ENCODE measurements around the gene GMPPA. TPM values are rescaled to one million over a fixed set of nuclear protein-coding genes. Genes with fewer than 3 reads are reported as not detected.

The GMPPA gene
- total RNA-seq, 1 experiment from 2014 or later, result 51.9 TPM

- TF ChIP-seq, protein P1, sequence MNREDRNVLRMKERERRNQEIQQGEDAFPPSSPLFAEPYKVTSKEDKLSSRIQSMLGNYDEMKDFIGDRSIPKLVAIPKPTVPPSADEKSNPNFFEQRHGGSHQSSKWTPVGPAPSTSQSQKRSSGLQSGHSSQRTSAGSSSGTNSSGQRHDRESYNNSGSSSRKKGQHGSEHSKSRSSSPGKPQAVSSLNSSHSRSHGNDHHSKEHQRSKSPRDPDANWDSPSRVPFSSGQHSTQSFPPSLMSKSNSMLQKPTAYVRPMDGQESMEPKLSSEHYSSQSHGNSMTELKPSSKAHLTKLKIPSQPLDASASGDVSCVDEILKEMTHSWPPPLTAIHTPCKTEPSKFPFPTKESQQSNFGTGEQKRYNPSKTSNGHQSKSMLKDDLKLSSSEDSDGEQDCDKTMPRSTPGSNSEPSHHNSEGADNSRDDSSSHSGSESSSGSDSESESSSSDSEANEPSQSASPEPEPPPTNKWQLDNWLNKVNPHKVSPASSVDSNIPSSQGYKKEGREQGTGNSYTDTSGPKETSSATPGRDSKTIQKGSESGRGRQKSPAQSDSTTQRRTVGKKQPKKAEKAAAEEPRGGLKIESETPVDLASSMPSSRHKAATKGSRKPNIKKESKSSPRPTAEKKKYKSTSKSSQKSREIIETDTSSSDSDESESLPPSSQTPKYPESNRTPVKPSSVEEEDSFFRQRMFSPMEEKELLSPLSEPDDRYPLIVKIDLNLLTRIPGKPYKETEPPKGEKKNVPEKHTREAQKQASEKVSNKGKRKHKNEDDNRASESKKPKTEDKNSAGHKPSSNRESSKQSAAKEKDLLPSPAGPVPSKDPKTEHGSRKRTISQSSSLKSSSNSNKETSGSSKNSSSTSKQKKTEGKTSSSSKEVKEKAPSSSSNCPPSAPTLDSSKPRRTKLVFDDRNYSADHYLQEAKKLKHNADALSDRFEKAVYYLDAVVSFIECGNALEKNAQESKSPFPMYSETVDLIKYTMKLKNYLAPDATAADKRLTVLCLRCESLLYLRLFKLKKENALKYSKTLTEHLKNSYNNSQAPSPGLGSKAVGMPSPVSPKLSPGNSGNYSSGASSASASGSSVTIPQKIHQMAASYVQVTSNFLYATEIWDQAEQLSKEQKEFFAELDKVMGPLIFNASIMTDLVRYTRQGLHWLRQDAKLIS (CRISPR knock-in tag; IDR thresholded peaks at IDR 0.05; ENCODE audit: borderline replicate concordance), result no peak
- TF ChIP-seq, protein P2, sequence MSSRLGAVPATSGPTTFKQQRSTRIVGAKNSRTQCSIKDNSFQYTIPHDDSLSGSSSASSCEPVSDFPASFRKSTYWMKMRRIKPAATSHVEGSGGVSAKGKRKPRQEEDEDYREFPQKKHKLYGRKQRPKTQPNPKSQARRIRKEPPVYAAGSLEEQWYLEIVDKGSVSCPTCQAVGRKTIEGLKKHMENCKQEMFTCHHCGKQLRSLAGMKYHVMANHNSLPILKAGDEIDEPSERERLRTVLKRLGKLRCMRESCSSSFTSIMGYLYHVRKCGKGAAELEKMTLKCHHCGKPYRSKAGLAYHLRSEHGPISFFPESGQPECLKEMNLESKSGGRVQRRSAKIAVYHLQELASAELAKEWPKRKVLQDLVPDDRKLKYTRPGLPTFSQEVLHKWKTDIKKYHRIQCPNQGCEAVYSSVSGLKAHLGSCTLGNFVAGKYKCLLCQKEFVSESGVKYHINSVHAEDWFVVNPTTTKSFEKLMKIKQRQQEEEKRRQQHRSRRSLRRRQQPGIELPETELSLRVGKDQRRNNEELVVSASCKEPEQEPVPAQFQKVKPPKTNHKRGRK (CRISPR knock-in tag; IDR thresholded peaks at IDR 0.05; ENCODE audit: borderline replicate concordance), result no peak
- no peak for TF ChIP-seq ATF3 (CRISPR knock-in tag; conservative IDR thresholded peaks at IDR 0.05)
- TF ChIP-seq NR3C1 (CRISPR knock-in tag; conservative IDR thresholded peaks at IDR 0.05; ENCODE audit: low read depth), result no peak
- no peak for TF ChIP-seq SMAD4 (CRISPR knock-in tag; IDR thresholded peaks at IDR 0.05)
- no peak for TF ChIP-seq SP1 (CRISPR knock-in tag; conservative IDR thresholded peaks at IDR 0.05)
- no peak for TF ChIP-seq ZNF423 (CRISPR knock-in tag; IDR thresholded peaks at IDR 0.05)
- TF ChIP-seq ZNF219 (CRISPR knock-in tag; IDR thresholded peaks at IDR 0.05; ENCODE audit: borderline replicate concordance), result no peak
- no peak for TF ChIP-seq ZNF396 (CRISPR knock-in tag; IDR thresholded peaks at IDR 0.05; ENCODE audit: borderline replicate concordance)
- TF ChIP-seq, protein P3, sequence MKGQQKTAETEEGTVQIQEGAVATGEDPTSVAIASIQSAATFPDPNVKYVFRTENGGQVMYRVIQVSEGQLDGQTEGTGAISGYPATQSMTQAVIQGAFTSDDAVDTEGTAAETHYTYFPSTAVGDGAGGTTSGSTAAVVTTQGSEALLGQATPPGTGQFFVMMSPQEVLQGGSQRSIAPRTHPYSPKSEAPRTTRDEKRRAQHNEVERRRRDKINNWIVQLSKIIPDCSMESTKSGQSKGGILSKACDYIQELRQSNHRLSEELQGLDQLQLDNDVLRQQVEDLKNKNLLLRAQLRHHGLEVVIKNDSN (CRISPR knock-in tag; IDR thresholded peaks at IDR 0.05), result no peak
- TF ChIP-seq, protein P4, sequence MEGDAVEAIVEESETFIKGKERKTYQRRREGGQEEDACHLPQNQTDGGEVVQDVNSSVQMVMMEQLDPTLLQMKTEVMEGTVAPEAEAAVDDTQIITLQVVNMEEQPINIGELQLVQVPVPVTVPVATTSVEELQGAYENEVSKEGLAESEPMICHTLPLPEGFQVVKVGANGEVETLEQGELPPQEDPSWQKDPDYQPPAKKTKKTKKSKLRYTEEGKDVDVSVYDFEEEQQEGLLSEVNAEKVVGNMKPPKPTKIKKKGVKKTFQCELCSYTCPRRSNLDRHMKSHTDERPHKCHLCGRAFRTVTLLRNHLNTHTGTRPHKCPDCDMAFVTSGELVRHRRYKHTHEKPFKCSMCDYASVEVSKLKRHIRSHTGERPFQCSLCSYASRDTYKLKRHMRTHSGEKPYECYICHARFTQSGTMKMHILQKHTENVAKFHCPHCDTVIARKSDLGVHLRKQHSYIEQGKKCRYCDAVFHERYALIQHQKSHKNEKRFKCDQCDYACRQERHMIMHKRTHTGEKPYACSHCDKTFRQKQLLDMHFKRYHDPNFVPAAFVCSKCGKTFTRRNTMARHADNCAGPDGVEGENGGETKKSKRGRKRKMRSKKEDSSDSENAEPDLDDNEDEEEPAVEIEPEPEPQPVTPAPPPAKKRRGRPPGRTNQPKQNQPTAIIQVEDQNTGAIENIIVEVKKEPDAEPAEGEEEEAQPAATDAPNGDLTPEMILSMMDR (IDR thresholded peaks at IDR 0.05), result no peak
Observed at GRCh38 chr2:219501849-219502248, 3.2 kb downstream of the GMPPA start (continued).

- H3K4me3 Mint-ChIP-seq, result no peak overlapping the region
- peaks cover 14% of the 10 kb centered on the region for H3K36me3 Mint-ChIP-seq
- no peak for DNase-seq (ENCODE audit: low spot score)
- peaks cover 60% of the 10 kb centered on the region for H3K4me1 Mint-ChIP-seq
- no peak overlapping the region for H3K27ac Mint-ChIP-seq
- TF ChIP-seq TCF7 (CRISPR knock-in tag; IDR thresholded peaks at IDR 0.05; ENCODE audit: low read depth) (no peak), SP1 (CRISPR knock-in tag; conservative IDR thresholded peaks at IDR 0.05) (no peak), CREB1 (CRISPR knock-in tag; IDR thresholded peaks at IDR 0.05) (no peak), ZNF281 (CRISPR knock-in tag; IDR thresholded peaks at IDR 0.05) (no peak)
- POLR2A ChIA-PET, result no interaction called here
- CTCF ChIA-PET, result interaction anchor here (1.4 to 35.9 kb wide), 2 partner anchors 23 to 27 kb away, joined by 4 to 2316 read pairs; partner anchors contain the start of genes ASIC4, CHPF and TMEM198
- peaks cover 9% of the 10 kb centered on the region for H3K27me3 Mint-ChIP-seq (ENCODE audit: low read depth)
- H3K9me3 Mint-ChIP-seq, result no peaks in the 10 kb centered on the region
- no peak for ATAC-seq
Observed at GRCh38 chr2:219502618-219503017, 3.9 kb downstream of the GMPPA start.
